ENCODE results near the gene TRAK1. TPM values are rescaled to one million over a fixed set of nuclear protein-coding genes. Genes with fewer than 3 reads are reported as not detected.

TRAK1 gene
- total RNA-seq, 1 donor, result 36.9 TPM

DNA sequence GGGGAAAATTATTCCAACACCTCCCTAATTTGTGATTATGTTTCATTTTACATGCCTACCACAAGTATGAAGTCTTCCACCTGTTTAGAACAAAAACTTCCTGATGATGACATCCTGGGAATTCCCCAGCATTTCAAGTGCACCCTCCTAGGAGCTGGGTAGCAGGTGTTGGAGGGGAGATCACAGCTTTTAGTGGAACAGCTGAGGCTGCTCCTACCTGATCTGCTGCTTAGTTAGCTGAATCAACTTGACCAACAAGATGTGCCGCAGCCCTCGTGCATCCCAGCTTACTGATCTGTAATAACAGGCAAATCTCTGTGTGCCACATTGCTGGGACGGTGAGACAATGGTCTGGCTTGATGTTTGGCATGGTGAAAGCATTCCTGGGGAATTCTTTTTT lies 29.7 kb downstream of the TRAK1 start:
- no peak for DNase-seq (ENCODE audit: low read depth in 2 of 3, low spot score in 2 of 3)

- no peak for DNase-seq (ENCODE audit: low read depth in 2 of 3, low spot score in 2 of 3)
These were observed 31.3 kb downstream of the TRAK1 start for GRCh38 chr3:42122261-42123011.

GRCh38 chr3:42123012-42123581 lies 31.9 kb downstream of the TRAK1 start:
- DNase-seq (ENCODE audit: low read depth in 2 of 3, low spot score in 2 of 3), result no peak

DNA sequence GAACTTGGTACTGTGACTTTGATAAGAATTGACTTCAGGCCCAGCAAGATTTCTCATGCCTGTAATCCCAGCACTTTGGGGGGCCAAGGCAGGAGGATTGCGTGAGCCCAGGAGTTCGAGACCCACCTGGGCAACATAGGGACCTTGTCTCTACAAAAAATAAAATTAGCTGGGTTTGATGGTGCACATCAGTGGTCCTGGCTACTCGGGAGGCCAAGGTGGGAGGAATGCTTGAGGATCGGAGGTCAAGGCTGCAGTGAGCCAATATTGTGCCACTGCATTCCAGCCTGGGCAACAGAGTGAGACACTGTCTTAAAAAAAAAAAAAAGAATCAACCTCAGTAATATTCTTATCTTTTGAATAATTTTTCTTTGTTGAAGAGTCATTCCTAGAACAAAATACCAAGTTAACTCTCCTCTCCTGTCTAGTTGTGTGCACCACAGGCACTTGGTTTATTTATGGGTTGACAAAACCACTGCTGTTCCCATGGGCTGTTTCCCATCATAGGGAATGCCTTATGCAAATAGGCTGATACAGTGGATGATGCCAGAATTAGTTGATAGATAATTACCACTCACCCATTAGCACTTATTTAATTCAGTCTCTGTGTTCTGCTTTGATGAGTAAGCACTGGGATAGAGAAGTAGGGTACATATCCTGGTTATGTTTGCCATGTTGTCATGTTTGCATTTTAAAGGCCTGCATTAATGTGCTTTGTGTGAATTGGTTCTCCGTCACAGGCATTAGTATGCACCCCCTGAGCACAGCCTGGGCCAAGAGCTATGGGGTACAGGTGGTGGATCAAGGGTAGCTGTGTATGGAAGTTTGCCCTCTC lies 32.9 kb downstream of the TRAK1 start:
- no peak for DNase-seq (ENCODE audit: low read depth in 2 of 3, low spot score in 2 of 3)

DNA sequence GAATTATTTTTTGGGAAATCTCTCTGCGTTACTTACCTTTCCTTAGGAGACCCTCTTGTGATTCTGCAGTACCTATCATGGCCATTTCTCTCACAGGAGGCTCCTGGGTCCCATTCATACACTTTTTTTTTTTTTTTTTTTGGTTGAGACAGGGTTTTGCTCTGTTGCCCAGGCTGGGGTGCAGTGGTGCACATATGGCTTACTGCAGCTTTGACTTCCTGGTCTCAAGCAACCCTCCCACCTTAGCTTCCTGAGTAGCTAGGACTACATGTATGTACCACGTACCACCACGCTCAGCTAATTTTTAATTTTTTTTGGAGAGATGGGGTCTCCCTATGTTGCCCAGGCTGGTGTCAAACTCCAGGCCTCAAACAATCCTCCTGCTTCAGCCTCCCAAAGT lies 36.1 kb downstream of the TRAK1 start:
- DNase-seq (ENCODE audit: low read depth in 2 of 3, low spot score in 2 of 3), result no peak

GRCh38 chr3:42128526-42128925 lies 37.4 kb downstream of the TRAK1 start:
- no peak for DNase-seq (ENCODE audit: low read depth in 2 of 3, low spot score in 2 of 3)

- peak in 1 of 3 donors; percentile 11 for DNase-seq (ENCODE audit: low read depth in 2 of 3, low spot score in 2 of 3)
These were observed 38.1 kb downstream of the TRAK1 start for GRCh38 chr3:42129014-42129953.

- DNase-seq (ENCODE audit: low read depth in 2 of 3, low spot score in 2 of 3), result no peak
These were observed 38.8 kb downstream of the TRAK1 start for GRCh38 chr3:42130007-42130328.

DNA sequence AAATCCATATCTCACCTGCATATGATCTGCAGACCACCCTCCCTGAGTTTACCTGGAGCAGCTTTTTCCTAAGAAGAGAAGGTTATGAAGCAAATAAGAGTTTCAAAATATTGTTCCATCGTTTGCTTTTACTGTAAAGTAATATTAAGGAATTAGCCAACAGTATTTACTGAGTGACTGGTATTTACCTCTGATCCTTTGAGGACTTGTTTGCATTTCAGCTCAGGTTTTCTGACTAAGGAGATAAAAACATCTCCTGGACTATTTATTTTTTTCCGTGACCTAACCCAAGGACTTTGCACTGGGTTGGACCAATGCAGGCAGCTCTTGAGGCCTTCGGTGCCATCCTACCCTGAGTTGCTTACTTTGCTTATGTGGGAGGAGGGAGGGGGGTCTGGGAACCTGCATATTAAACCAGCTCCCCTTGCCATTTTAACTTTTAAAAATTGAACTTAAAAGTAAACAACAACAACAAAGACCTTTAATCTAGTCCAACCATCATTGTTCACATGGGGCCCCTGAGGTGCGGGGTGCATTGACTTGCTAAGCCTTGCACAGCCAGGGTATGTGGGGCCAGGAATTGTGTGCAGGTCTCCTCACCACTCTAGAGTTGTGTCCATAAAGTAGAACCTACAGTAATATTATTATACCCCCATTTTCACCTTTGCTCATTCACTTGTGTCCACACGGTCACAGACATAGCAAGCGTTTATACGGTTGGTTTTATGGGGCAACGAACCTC lies 39.3 kb downstream of the TRAK1 start:
- no peak for DNase-seq (ENCODE audit: low read depth in 2 of 3, low spot score in 2 of 3)

GRCh38 chr3:42133500-42134298 lies 42.5 kb downstream of the TRAK1 start:
- no peak for DNase-seq (ENCODE audit: low read depth in 2 of 3, low spot score in 2 of 3)

- DNase-seq (ENCODE audit: low read depth in 2 of 3, low spot score in 2 of 3), result no peak
These were observed 43.8 kb downstream of the TRAK1 start for GRCh38 chr3:42134867-42135464.

GRCh38 chr3:42139621-42140453 lies 48.7 kb downstream of the TRAK1 start:
- DNase-seq (ENCODE audit: low read depth in 2 of 3, low spot score in 2 of 3), result no peak

DNA sequence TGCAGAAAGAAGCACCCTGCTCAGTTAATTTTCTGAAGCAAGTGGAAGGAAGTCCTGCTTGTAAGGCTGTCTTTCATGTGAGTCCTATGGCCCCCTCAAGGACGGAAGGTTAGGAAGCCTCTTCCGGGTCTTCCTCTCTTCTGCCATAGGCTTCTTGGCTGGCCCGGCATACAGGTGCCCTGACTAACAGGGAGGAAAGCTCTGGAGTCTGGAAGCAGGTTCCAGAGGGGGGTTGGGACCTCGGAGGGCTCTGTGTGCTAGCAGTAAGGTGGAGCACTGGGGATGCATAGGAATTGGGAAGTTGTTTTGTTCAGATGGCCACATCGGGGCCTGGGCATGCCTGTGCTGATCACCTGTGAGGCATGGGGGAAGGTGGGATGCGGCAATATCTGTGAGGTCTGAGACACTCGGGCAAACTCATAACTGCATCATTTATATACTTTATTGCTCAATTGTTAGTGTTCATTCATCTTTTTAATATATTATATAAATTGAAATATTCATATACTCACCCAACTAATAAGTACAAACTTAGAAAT lies 49.6 kb downstream of the TRAK1 start:
- DNase-seq (ENCODE audit: low read depth in 2 of 3, low spot score in 2 of 3), result no peak

DNA sequence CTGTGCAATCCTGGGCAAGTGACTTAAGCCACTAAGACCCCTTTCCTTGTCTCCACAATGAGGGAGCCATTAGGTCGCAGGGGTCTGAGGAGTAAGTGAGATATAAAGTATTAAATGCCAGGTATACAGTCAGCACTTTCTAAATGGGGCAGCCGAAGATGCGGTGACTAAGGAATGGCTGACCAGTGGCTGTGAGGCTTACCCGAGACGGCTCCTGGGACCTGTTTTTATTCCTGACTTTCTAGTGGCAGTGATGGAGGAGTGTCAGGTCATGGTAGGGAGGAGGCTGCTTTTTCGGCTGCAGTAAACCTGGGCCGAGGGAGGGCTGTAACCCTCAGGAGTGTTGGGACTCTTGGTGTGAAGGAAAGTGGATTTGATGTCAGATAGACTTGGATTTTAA lies 52.3 kb downstream of the TRAK1 start:
- DNase-seq (ENCODE audit: low read depth in 2 of 3, low spot score in 2 of 3), result no peak

GRCh38 chr3:42144209-42144608 lies 53.1 kb downstream of the TRAK1 start:
- DNase-seq (ENCODE audit: low read depth in 2 of 3, low spot score in 2 of 3), result no peak

- DNase-seq (ENCODE audit: low read depth in 2 of 3, low spot score in 2 of 3), result no peak
These were observed 57.1 kb downstream of the TRAK1 start for GRCh38 chr3:42148086-42148848.

GRCh38 chr3:42148982-42149432 lies 57.9 kb downstream of the TRAK1 start:
- DNase-seq (ENCODE audit: low read depth in 2 of 3, low spot score in 2 of 3), result no peak

Measured in hematopoietic multipotent progenitor cell (in vitro differentiated cells).